ENCODE data around the gene LSM11.

The LSM11 gene

DNA sequence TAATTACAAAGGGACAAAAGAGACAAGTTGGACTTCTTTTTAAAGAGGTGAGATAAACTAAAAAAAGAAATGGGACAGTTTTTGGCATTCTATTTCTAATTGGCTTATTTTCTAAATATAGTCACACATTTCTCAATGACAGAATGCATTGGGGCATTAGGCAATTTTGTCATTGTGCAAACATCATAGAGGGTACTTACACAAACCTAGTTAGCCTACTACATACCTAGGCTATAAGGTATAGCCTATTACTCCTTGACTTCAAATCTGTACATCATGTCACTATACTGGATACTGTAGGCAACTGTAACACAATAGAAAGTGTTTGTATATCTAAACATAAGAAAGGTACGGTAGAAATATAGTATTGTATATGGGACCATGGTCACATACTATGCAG, 56.1 kb downstream of the LSM11 start:
- H3K36me3 ChIP-seq (ENCODE audit: control insufficient read depth, insufficient read depth, low read length) = no peaks in the 10 kb centered on the region
- no peak overlapping the region for H3K4me3 ChIP-seq (ENCODE audit: low read length)

GRCh38 chr5:157800137-157800536, 56.6 kb downstream of the LSM11 start:
- Histone ChIP-seq H3K27me3 (ENCODE audit: control insufficient read depth, insufficient read depth, low read length) (no peaks in the 10 kb centered on the region), H3K4me3 (ENCODE audit: low read length) (no peak overlapping the region), H3K4me1 (ENCODE audit: control insufficient read depth, insufficient read depth, low read length) (no peaks in the 10 kb centered on the region), H3K9ac (ENCODE audit: low read length) (no peak overlapping the region), H3K9me3 (ENCODE audit: control insufficient read depth, low read length) (no peaks in the 10 kb centered on the region), H3K36me3 (ENCODE audit: control insufficient read depth, insufficient read depth, low read length) (peaks cover under 1% of the 10 kb centered on the region)

More for the DNA sequence above, 56.1 kb downstream of the LSM11 start:
- no peak overlapping the region for H3K9ac ChIP-seq (ENCODE audit: low read length)
- H3K4me1 ChIP-seq (ENCODE audit: control insufficient read depth, insufficient read depth, low read length) = no peaks in the 10 kb centered on the region
- H3K9me3 ChIP-seq (ENCODE audit: control insufficient read depth, low read length) = no peaks in the 10 kb centered on the region
- H3K27me3 ChIP-seq (ENCODE audit: control insufficient read depth, insufficient read depth, low read length) = no peaks in the 10 kb centered on the region

DNA sequence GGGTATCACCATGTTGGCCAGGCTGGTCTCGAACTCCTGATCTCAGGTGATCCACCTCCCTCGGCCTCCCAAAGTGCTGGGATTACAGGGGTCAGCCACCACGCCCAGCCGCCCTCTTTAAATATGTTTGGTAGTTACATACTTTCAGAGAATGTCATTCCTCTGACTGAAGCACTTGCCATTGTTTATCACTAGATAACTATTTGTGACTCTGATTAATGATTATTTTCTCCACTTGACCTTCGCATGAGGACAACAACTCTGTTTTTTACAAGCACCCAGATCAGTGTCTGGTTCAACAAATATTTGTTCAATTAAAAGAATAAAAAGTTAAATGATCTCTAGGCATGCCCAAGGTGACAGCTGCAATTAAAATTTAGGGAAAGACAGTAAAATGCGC, 59.2 kb downstream of the LSM11 start:
- Histone ChIP-seq H3K4me3 (ENCODE audit: low read length) (no peak overlapping the region), H3K4me1 (ENCODE audit: control insufficient read depth, insufficient read depth, low read length) (no peaks in the 10 kb centered on the region), H3K27me3 (ENCODE audit: control insufficient read depth, insufficient read depth, low read length) (no peaks in the 10 kb centered on the region), H3K36me3 (ENCODE audit: control insufficient read depth, insufficient read depth, low read length) (peaks cover 4% of the 10 kb centered on the region), H3K9me3 (ENCODE audit: control insufficient read depth, low read length) (no peaks in the 10 kb centered on the region), H3K9ac (ENCODE audit: low read length) (no peak overlapping the region)

DNA sequence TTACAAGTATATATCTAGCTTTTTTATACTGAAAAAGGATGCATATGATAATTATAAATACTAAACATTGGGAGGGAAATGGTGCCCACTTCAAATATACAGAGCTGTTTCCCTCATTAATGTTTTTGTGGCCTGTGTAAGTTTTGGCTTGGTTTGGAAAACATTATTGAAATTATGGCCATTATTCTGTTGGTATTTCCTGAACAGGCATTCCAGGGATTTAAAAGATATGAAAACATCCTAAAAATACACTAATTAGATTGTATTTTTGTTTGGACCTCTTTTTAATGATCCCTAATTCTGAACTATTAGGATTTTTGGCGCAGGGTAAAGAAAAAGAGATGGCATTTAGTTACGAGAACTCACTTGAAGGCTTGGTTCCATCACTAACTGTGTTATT, 64.5 kb downstream of the LSM11 start:
- no peaks in the 10 kb centered on the region for H3K9me3 ChIP-seq (ENCODE audit: control insufficient read depth, low read length)
- H3K4me1 ChIP-seq (ENCODE audit: control insufficient read depth, insufficient read depth, low read length) = no peaks in the 10 kb centered on the region
- no peaks in the 10 kb centered on the region for H3K27me3 ChIP-seq (ENCODE audit: control insufficient read depth, insufficient read depth, low read length)
- no peak overlapping the region for H3K9ac ChIP-seq (ENCODE audit: low read length)
- no peak overlapping the region for H3K4me3 ChIP-seq (ENCODE audit: low read length)
- H3K36me3 ChIP-seq (ENCODE audit: control insufficient read depth, insufficient read depth, low read length) = peaks cover 4% of the 10 kb centered on the region

All from mucosa of stomach (tissue), 1 donor.